HG02981 (cell line): Measurements from ENCODE around the gene PSPN.

Experiments used
- ATAC-seq: cut with Tn5 transposase; IDR thresholded peaks from one replicate; pipeline ENCODE4 v1.9.1; 2021; ENCODE audit warnings: mild to moderate bottlenecking, moderate library complexity; ENCODE audit not compliant: unreplicated experiment

The PSPN gene, protein sequence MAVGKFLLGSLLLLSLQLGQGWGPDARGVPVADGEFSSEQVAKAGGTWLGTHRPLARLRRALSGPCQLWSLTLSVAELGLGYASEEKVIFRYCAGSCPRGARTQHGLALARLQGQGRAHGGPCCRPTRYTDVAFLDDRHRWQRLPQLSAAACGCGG

DNA sequence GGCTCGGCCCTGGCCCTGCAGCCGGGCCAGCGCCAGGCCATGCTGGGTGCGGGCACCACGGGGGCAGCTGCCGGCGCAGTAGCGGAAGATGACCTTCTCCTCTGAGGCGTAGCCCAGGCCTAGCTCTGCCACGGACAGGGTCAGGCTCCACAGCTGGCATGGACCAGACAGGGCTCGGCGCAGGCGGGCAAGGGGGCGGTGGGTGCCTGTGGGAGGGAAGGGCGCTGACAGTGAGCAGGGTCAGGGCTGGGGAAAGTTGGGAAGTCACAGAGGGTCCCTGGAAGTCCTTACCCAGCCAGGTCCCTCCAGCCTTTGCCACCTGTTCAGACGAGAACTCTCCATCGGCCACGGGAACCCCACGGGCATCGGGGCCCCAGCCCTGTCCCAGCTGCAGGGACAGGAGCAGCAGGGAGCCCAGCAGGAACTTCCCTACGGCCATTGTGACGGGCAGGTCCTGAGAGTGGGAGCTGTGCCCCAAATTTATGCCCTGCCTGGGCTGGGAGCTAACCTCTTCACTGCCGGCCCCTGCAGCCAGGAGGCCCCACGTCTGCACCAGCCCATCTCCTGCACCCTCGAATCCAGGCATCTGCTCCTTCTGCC is at the start of gene PSPN:
PSPN (minus strand) TSS at position 523 of the 600 bp plus-strand sequence; CDS start at position 439, 84 bp downstream.
- no peak for ATAC-seq

GRCh38 chr19:6424939-6425731 is 49.4 kb upstream of the PSPN start:
- ATAC-seq = peak; percentile 86

DNA sequence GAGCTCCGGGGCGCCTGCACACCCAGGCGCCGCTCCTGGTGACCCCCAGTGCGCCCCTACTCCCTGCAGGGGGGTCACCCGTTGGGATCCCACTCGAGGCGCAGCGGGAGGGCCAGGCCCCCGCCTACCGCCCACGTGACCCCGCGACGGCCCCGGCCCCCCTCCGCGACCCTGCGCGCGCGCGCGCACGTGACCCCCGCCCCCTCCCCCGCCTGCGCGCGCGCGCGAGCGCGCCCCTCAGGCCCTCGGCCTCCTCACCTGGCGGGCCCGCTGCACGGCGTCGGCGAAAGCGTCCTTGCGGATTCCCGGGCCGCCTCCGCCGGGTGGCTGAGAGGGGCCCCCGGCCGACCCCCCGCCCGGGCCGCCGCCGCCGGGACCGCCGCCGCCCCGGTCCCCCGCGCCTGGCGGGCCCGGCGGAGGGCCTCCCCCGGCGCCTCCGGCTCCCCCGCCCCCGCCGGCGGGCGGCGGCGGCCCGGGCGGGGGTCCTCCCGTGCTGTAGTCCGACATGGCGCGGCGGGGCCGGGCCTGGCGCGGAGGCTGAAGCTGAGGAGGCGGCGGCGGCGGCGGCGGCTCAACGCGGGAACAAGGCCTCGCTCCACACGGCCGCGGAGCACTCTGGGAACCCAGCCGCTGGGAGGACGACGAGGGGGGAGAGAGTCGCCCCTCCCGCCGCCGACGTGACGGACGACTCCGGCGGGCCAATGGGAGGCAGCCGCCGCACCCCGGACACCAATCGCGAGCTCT is 48.6 kb upstream of the PSPN start, which contains the start of gene KHSRP:
KHSRP (minus strand) TSS at position 617 of the 744 bp plus-strand sequence; CDS start at position 507, 110 bp downstream.
- ATAC-seq = no peak

- no peak for ATAC-seq
These were observed 47.9 kb upstream of the PSPN start for GRCh38 chr19:6423499-6424194.

GRCh38 chr19:6421075-6422014 is 45.6 kb upstream of the PSPN start:
- ATAC-seq = no peak

DNA sequence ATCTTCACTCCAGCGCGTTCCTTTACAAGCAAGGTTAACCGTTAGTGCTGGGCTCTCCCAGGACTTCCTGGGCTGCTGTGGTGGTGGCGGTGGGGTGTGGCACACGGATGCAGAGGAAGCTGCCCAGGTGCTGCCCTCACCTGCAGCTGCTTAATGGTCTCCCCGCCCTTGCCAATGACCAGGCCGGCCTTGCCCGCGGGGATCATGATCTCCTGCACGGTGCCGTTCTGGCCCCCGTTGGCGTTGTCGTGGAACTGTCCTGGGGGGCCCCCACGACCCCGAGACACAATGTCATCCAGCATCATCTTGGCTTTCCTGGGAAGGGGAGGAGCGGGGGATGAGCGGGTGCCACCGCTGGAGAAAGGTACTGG is 42.8 kb upstream of the PSPN start:
- ATAC-seq = no peak

DNA sequence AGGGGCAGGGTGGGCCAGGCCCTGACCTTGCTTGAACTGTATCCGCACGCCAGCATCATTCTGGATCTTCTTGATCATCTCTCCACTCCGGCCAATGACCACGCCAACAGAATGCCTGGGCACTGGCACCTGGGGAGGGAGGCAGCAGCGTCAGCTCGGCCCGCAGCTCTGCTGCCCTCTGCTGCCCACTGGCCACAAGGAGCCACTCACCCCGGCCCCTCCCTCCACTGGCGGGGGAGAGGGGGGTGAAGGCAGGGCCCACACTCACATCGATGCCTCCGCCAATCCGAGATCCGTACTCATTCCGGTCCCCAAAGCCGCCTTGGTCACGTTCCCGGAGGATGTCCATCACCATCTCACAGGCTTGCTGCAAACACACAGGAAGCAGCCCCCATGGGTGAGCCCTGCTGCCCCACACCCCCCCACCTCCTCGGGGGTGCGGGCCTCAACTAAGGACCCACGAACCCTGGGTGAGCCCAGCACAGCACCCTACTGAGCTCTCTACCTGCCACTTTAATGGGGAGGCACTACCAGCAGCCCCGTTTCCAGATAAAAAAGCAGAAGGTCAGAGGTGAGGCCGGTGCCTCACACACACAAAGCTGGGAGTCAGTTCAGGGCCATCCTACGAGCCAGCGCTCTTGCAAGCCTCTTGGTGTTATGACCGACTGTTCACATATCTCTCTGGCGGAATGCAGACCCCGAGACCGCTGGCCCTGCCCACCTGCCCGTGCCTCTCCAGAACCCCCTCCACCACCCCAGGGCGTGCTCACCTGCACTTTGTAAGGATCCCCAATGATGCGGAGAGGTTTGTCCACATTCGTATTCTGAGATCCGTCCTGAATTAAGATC is 42.2 kb upstream of the PSPN start:
- no peak for ATAC-seq

- ATAC-seq = no peak
These were observed 41.1 kb upstream of the PSPN start for GRCh38 chr19:6416658-6417405.

GRCh38 chr19:6415591-6416190 is 40.0 kb upstream of the PSPN start:
- ATAC-seq = no peak

GRCh38 chr19:6414793-6415590 is 39.3 kb upstream of the PSPN start:
- no peak for ATAC-seq

DNA sequence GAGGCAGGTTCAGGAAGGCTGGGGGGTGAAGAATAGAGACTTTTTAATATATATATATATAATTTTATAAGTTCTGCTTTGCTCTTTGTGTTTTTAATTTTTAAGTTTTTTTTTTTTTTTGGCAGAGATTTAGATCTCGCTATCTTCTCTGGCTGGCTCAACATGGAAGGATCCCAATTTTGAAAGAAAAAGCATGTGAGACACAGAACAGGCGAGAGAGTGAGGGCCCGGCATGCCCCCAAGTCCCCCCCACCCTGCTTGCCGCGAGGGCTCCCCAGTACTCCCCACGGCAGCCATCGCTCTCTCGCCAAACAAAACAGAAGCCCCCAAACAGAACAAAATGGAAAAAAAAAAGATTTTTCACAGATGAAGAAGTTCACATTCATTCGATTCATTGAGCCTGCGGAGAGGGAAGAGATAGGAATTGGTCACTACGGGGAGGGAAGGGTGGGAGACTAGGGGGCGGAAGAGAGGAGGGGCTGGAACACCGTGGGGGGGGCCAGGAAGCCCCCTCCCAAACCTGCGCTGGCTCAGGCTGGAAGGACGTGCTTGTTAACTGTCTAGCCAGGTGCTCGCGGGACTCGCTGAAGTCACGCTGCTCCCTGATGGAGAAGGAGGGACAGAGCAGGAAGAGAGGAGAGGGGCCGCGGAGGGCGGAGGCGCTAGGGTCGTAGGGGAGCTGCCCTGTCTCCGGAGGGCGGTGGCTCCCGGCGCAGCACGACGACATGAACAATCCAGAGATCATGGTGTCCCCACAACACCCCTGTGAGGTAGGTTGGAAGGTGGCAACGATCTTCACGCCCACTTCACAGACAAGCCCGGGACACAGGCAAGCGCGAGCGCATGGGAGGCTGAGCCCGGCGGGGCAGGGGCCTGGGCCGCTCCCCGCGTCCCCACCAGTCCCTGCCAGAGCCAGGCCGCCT is 38.2 kb upstream of the PSPN start:
- no peak for ATAC-seq

DNA sequence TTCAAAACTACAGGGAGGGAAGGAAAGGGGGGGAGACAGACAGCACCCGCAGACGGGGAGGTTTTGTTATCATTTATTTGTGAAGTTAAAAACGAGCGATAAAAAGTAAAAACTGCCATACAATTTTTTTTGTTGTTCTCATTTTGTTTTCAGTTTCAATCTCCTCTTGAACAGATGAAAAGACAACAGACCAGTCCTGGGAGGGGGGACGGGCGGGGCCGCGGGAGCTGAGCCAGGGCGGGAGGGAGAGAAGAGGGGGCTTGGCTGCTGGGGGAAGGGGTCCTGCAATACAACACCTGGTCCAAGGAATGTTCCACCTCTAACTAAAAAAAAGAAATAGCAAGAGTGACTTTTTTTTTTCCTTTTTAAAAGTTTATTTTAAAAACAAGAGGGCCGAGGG is 37.6 kb upstream of the PSPN start:
- ATAC-seq = no peak

GRCh38 chr19:6412447-6413091 is 36.8 kb upstream of the PSPN start:
- no peak for ATAC-seq

DNA sequence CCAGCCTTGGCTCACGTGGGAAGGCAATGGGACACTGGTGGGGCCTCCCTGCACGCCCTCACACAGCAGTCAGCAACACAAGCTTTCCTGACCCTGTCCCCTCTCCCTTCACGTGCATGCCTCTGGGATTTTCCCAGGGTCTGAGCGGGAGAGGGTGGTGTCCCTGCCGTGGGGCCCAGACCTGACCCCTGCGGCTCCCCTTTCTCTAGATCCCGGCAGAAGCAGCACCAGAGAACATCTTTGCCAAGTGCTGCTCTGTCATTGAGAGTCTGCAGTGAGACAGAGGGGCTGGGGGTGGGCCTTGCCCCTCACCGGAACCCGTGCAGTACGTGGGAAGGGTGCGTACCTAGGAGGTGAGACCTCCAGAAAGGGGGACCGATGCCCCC is 36.3 kb upstream of the PSPN start:
- no peak for ATAC-seq

DNA sequence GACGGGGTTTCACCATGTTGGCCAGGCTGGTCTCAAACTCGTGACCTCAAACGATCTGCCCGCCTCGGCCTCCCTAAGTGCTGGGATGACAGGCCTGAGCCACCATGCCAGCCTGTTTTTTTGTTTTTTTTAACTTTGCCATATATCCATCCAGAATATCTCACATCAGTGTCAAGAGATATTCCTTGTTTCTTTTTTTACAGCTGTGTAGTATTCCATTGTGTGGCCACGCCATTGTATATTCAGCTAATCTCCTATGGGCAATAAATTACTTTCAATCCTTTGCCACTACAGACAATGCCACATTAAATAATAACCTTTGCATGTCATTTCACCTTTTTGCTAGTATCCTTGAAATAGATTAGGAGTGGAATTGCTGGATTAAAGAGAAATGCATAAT is 33.6 kb upstream of the PSPN start:
- no peak for ATAC-seq
